AG04449 (cell line): ENCODE data around the gene SMYD3.
A peak's percentile ranks its signal among the peaks of the same experiment; 100 is the strongest.

ENCODE experiments used
- CTCF ChIA-PET: fragments of 350-600 bp; formaldehyde crosslinking; extraction: SDS; loops from one replicate; lab custom pipeline; 2021; ENCODE audit warnings: antibody characterized with exemption; lab: Yijun Ruan, JAX
- POLR2A ChIA-PET: fragments of 400-600, 350-600 bp; formaldehyde crosslinking; extraction: SDS; loops from one replicate; lab custom pipeline; 2020; ENCODE audit warnings: antibody characterized with exemption, inconsistent platforms; lab: Yijun Ruan, JAX
- DNase-seq: peaks from one replicate; pipeline ENCODE4 v3.0.0-alpha.2; 2010; ENCODE audit warnings: low read depth, low spot score
- H3K4me3 ChIP-seq: 2 replicates; pipeline ENCODE4 v1.5.1; 2011; ENCODE audit warnings: low read depth, mild to moderate bottlenecking, control low read depth, low read length
- TF ChIP-seq, protein P1 (sequence below): IDR thresholded peaks from one replicate; pipeline ENCODE4 v1.5.1; 2011; ENCODE audit warnings: mild to moderate bottlenecking, moderate library complexity, low read length, control low read depth, inconsistent platforms; ENCODE audit not compliant: insufficient read depth; ENCODE audit errors: missing control alignments

SMYD3 gene

DNA sequence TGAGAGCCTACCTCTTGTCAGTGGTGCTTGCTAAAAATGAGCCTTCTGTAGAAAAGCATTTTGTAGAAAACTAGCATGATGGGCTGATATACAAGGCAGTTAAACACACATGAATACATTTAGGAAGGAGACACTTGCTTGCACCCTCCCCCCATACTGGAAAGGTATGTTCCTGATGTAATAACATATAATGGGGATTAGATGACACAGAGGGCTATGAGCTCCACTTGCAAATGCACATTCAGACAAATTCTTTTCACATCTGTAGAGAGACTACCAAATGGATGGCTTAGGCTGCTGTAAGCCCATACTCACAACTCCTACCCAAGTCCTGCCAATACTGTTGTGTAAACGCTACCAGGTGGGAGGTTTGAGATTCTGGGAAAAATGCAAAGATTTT is 634.0 kb downstream of the SMYD3 start:
- TF ChIP-seq, protein P1, sequence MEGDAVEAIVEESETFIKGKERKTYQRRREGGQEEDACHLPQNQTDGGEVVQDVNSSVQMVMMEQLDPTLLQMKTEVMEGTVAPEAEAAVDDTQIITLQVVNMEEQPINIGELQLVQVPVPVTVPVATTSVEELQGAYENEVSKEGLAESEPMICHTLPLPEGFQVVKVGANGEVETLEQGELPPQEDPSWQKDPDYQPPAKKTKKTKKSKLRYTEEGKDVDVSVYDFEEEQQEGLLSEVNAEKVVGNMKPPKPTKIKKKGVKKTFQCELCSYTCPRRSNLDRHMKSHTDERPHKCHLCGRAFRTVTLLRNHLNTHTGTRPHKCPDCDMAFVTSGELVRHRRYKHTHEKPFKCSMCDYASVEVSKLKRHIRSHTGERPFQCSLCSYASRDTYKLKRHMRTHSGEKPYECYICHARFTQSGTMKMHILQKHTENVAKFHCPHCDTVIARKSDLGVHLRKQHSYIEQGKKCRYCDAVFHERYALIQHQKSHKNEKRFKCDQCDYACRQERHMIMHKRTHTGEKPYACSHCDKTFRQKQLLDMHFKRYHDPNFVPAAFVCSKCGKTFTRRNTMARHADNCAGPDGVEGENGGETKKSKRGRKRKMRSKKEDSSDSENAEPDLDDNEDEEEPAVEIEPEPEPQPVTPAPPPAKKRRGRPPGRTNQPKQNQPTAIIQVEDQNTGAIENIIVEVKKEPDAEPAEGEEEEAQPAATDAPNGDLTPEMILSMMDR, result no peak
- no peak for DNase-seq
- ChIA-PET CTCF (interaction anchor here (1.2 to 3.3 kb wide), 3 partner anchors 13 to 720 kb away, joined by 4 to 13 read pairs (median 8); no protein-coding TSS in a partner anchor), POLR2A (no interaction called here)
- H3K4me3 ChIP-seq, result no peak overlapping the region

DNA sequence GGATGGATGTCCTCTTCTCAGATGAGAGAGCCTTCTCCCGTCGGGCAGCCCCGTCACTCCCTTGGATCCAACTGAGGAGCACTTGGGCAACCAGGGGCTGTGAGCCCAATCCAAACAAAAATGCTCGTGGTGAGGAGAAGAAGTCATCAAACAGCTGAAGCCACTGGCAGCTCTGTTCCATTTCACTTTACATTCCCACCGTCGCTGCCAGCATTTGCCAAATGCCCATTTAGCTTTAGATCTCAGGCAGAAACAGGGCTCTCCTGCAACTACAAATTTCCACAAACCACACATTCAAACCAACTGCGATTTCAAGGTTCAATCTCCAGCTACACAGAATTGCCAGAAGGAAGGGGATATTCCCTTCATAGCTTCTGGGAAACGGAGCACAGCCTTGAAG is 634.6 kb downstream of the SMYD3 start:
- DNase-seq, result no peak
- TF ChIP-seq, protein P1, result no peak
- CTCF ChIA-PET, result interaction anchor here (1.2 to 3.3 kb wide), 3 partner anchors 12 to 719 kb away, joined by 4 to 13 read pairs (median 8); no protein-coding TSS in a partner anchor
- H3K4me3 ChIP-seq, result no peak overlapping the region
- POLR2A ChIA-PET, result no interaction called here

DNA sequence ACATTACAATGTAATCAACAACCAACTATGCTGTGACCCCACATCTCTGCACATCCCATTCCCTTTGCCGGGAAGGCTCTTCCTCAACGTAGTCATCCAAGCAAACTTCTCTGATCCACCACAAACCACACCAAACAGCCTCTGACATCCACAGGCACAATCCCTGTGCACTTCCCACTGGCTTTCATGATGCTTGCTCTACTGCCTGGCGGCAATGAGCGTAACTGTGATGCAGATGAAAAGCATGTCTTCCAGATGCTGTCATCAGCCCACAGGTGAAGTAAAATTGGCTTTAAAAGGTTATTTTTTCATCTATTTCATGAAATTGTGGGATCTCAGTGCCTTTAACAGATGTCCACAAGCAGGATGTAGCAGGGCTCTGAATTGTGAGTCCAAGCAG is 635.2 kb downstream of the SMYD3 start:
- TF ChIP-seq, protein P1, result no peak
- DNase-seq, result peak; percentile 75
- no peak overlapping the region for H3K4me3 ChIP-seq
- POLR2A ChIA-PET, result interaction anchor here (0.7 kb wide), 1 partner anchor 97 kb away, joined by 4 read pairs; no protein-coding TSS in a partner anchor
- CTCF ChIA-PET, result interaction anchor here (1.8 kb wide), 1 partner anchor 12 kb away, joined by 8 read pairs; no protein-coding TSS in a partner anchor

DNA sequence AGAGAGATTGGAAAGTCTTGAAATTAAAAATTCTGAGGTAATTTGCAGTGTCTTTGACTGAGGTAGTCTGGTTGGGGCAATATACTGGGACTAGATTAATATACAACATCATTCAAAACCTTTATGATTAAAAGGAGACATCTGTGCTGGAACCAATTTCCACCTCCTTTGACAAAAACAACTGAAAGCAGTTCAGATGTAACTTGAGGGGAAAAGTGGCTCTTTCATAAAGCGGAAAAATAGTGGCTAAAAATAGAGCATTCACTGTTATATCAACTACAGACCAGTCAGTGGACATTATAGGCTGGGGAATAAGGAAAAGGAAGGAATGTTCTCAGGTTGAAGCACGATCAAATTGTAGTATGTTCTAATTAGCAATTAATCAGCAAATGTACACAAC is 635.9 kb downstream of the SMYD3 start:
- TF ChIP-seq, protein P1, result no peak
- no peak overlapping the region for H3K4me3 ChIP-seq
- POLR2A ChIA-PET, result no interaction called here
- CTCF ChIA-PET, result interaction anchor here (1.0 to 1.2 kb wide), 2 partner anchors 12 to 79 kb away, joined by 3 read pairs; no protein-coding TSS in a partner anchor
- DNase-seq, result no peak

DNA sequence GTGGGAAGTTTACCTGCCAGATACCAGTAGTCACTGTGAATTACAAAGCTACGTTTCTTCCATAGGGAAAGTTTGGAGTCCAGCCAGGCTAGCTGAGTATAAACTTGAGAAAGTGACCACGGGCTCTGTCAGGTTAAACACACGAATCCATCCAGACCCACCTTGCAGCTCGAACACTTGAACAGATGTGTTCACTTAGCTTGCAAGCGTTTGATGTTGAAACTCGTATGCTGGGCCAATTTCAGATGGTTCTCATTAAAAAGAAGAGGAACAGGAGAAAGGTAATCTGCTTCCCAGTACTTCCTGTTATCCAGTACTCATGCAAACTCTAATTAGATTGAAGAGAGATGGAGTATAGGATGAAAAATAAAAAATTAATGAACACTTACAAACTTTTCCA is 636.4 kb downstream of the SMYD3 start:
- TF ChIP-seq, protein P1, result no peak
- ChIA-PET POLR2A (no interaction called here), CTCF (interaction anchor here (0.7 to 1.2 kb wide), 3 partner anchors 10 to 78 kb away, joined by 3 read pairs; no protein-coding TSS in a partner anchor)
- H3K4me3 ChIP-seq, result no peak overlapping the region
- DNase-seq, result no peak

DNA sequence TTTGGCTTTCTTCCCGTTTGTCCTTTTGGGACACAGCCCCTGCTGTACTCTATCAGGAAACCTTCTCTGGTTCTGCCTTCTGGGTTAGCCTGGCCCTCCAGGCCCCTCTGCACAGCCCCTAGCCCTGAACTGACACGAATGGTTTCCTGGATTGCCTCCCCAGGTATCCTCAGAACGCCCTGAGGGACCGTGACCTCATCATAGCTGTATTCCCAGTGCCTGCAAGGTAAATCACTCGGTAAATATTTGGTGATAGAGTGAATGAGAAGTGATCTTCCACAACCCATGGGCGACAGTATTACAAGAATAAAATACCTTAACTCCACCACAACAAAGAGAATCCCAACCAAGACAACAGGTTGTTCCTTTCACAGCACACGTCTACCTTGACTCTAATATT is 637.2 kb downstream of the SMYD3 start:
- no peak overlapping the region for H3K4me3 ChIP-seq
- CTCF ChIA-PET, result interaction anchor here (1.0 to 1.6 kb wide), 2 partner anchors 11 kb away, joined by 3 to 8 read pairs; no protein-coding TSS in a partner anchor
- no peak for DNase-seq
- TF ChIP-seq, protein P1, result no peak
- POLR2A ChIA-PET, result no interaction called here
